SK-N-SH treated with all-trans-retinoic acid at 6 μM for 48 hours (cell line): Measurements from ENCODE around the gene DRGX.

ENCODE experiments used
- CSDC2 ChIP-seq: fragments of 250-450 bp; sonication (Bioruptor Pico); IDR thresholded peaks from 2 replicates; pipeline ENCODE4 v1.5.0; 2020; ENCODE audit warnings: mild to moderate bottlenecking, moderate library complexity
- TOX ChIP-seq: fragments of 250-450 bp; sonication (Bioruptor Pico); IDR thresholded peaks from 2 replicates; pipeline ENCODE4 v1.8.0; 2021; ENCODE audit warnings: mild to moderate bottlenecking, moderate library complexity, borderline replicate concordance
- ZNF70 ChIP-seq: fragments of 450-650 bp; formaldehyde crosslinking; IDR thresholded peaks from 2 replicates; pipeline ENCODE4 v1.5.0; 2020; ENCODE audit warnings: mild to moderate bottlenecking, moderate library complexity
- ZNF8 ChIP-seq: fragments of 450-650 bp; formaldehyde crosslinking; IDR thresholded peaks from 2 replicates; pipeline ENCODE4 v1.5.0; 2020; ENCODE audit warnings: mild to moderate bottlenecking, moderate library complexity

- TF ChIP-seq ZNF8 (CRISPR knock-in tag) (no peak), TOX (CRISPR knock-in tag) (no peak), CSDC2 (no peak), ZNF70 (CRISPR knock-in tag) (no peak)
Observed at GRCh38 chr10:49418053-49418326, 22.1 kb upstream of the DRGX start.
